Liver (tissue), 3 donors: ENCODE data around the gene CD248.

ENCODE experiments used
- EGR1 ChIP-seq, 2 donors: IDR thresholded peaks; 2 replicates each; pipeline ENCODE4 v1.6.1; 2016 to 2018; ENCODE audit warnings: antibody characterized with exemption in 2 of 2, low read depth in 2 of 2
- GABPA ChIP-seq, 2 donors: IDR thresholded peaks in 1 of 2; conservative IDR thresholded peaks in 1 of 2; 2 replicates each; pipeline ENCODE4 v1.6.1; 2016; ENCODE audit warnings: antibody characterized with exemption in 2 of 2, mild to moderate bottlenecking in 1 of 2, moderate library complexity in 1 of 2
- RXRA ChIP-seq, 2 donors: IDR thresholded peaks; 2 replicates each; pipeline ENCODE4 v1.6.1; 2017 to 2018; ENCODE audit warnings: antibody characterized with exemption in 2 of 2, mild to moderate bottlenecking in 1 of 2
- SP1 ChIP-seq: IDR thresholded peaks from 2 replicates; pipeline ENCODE4 v1.6.1; 2018; ENCODE audit warnings: antibody characterized with exemption, mild to moderate bottlenecking
- TAF1 ChIP-seq: conservative IDR thresholded peaks from 2 replicates; pipeline ENCODE4 v1.6.1; 2016; ENCODE audit warnings: antibody characterized with exemption, mild to moderate bottlenecking
- YY1 ChIP-seq: IDR thresholded peaks from 2 replicates; pipeline ENCODE4 v1.6.1; 2016; ENCODE audit warnings: antibody characterized with exemption, mild to moderate bottlenecking
- TF ChIP-seq, protein P1 (sequence below): IDR thresholded peaks from 2 replicates; pipeline ENCODE4 v1.6.1; 2016; ENCODE audit warnings: antibody characterized with exemption
- TF ChIP-seq, protein P2 (sequence below): fragments of 150-350 bp; IDR thresholded peaks from 2 replicates; pipeline ENCODE4 v1.5.1; 2017; ENCODE audit warnings: improper control_type of control experiment, low read depth, low read length; ENCODE audit not compliant: missing input control
- TF ChIP-seq, protein P3 (sequence below): IDR thresholded peaks from 2 replicates; pipeline ENCODE4 v1.6.1; 2016; ENCODE audit warnings: antibody characterized with exemption, mild to moderate bottlenecking
- donor health status: healthy.
- donor health status: healthy.

DNA sequence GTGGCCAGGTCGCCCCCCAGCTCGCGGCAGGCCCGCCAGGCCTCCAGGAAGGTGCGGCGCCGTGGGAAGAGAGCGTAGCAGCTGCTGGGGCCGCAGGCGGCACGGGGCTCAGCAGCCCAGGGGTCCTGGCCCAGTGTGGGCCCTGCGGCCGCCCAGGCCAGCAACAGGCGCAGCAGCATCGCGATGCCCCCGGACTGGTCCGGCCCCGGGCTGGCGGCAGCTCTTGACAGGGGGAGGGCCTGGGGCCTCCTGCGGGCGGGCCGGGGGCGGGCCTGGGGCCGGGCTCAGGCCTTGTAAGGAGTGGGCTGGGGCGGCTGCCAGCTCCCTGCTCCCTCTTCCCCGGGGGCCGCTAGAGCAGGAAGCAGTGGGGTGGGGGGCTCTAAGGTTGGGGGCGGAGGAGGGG, at the start of gene CD248:
- TF ChIP-seq GABPA (IDR thresholded peaks at IDR 0.05 in 1 of 2, conservative IDR thresholded peaks at IDR 0.05 in 1 of 2), result no peak
- TF ChIP-seq, protein P1, sequence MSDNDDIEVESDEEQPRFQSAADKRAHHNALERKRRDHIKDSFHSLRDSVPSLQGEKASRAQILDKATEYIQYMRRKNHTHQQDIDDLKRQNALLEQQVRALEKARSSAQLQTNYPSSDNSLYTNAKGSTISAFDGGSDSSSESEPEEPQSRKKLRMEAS, result no peak
- TF ChIP-seq YY1, result no peak
- TF ChIP-seq, protein P2, sequence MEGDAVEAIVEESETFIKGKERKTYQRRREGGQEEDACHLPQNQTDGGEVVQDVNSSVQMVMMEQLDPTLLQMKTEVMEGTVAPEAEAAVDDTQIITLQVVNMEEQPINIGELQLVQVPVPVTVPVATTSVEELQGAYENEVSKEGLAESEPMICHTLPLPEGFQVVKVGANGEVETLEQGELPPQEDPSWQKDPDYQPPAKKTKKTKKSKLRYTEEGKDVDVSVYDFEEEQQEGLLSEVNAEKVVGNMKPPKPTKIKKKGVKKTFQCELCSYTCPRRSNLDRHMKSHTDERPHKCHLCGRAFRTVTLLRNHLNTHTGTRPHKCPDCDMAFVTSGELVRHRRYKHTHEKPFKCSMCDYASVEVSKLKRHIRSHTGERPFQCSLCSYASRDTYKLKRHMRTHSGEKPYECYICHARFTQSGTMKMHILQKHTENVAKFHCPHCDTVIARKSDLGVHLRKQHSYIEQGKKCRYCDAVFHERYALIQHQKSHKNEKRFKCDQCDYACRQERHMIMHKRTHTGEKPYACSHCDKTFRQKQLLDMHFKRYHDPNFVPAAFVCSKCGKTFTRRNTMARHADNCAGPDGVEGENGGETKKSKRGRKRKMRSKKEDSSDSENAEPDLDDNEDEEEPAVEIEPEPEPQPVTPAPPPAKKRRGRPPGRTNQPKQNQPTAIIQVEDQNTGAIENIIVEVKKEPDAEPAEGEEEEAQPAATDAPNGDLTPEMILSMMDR, result no peak
- no peak for TF ChIP-seq SP1
- TF ChIP-seq EGR1 (IDR thresholded peaks at IDR 0.05; ENCODE audit: low read depth in 2 of 2), result no peak
- no peak for TF ChIP-seq TAF1
- no peak for TF ChIP-seq RXRA (IDR thresholded peaks at IDR 0.05)
- TF ChIP-seq, protein P3, sequence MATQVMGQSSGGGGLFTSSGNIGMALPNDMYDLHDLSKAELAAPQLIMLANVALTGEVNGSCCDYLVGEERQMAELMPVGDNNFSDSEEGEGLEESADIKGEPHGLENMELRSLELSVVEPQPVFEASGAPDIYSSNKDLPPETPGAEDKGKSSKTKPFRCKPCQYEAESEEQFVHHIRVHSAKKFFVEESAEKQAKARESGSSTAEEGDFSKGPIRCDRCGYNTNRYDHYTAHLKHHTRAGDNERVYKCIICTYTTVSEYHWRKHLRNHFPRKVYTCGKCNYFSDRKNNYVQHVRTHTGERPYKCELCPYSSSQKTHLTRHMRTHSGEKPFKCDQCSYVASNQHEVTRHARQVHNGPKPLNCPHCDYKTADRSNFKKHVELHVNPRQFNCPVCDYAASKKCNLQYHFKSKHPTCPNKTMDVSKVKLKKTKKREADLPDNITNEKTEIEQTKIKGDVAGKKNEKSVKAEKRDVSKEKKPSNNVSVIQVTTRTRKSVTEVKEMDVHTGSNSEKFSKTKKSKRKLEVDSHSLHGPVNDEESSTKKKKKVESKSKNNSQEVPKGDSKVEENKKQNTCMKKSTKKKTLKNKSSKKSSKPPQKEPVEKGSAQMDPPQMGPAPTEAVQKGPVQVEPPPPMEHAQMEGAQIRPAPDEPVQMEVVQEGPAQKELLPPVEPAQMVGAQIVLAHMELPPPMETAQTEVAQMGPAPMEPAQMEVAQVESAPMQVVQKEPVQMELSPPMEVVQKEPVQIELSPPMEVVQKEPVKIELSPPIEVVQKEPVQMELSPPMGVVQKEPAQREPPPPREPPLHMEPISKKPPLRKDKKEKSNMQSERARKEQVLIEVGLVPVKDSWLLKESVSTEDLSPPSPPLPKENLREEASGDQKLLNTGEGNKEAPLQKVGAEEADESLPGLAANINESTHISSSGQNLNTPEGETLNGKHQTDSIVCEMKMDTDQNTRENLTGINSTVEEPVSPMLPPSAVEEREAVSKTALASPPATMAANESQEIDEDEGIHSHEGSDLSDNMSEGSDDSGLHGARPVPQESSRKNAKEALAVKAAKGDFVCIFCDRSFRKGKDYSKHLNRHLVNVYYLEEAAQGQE, result no peak
